Endothelial cell of umbilical vein (primary cell): ENCODE data around the gene AGBL4. TPM values are rescaled to one million over a fixed set of nuclear protein-coding genes. Genes with fewer than 3 reads are reported as not detected.

Source experiments
- BruUV-seq: library from RNA; stranded (reverse); fragments of 400-500 nt; replicated peaks from 2 replicates; lab custom pipeline; 2021; lab: Mats Ljungman, UMichigan
- CTCF ChIA-PET: fragments of 300-600, 350-600 bp; sonication (Branson Sonifier 250); formaldehyde crosslinking; loops from one replicate; lab custom pipeline; 2021; ENCODE audit warnings: antibody characterized with exemption, inconsistent platforms; lab: Charles Lee
- POLR2A ChIA-PET: fragments of 300-600, 350-600 bp; sonication (Branson Sonifier 250); formaldehyde crosslinking; loops from one replicate; lab custom pipeline; 2021; ENCODE audit warnings: antibody characterized with exemption, inconsistent platforms; lab: Charles Lee
- DNase-seq: peaks from one replicate; pipeline ENCODE4 v3.0.0-alpha.2; 2011; ENCODE audit warnings: low read depth, low spot score
- FAIRE-seq: peaks from 2 replicates; lab custom pipeline; 2011; peaks lifted over from hg19 to GRCh38; lab: Jason Lieb, UNC
- H2AFZ ChIP-seq: 2 replicates; pipeline ENCODE4 v1.6.0; 2012; ENCODE audit warnings: low read depth, low read length, control low read depth, inconsistent platforms
- H3K27ac ChIP-seq: 2 replicates; pipeline ENCODE4 v1.5.1; 2011; ENCODE audit warnings: low read depth, mild to moderate bottlenecking, control low read depth, low read length, moderate library complexity; ENCODE audit not compliant: insufficient read depth
- H3K27me3 ChIP-seq, 2 experiments: 2 replicates each; pipeline versions ENCODE4 v1.6.0 to v1.6.1; 2011; ENCODE audit warnings: low read length in 2 of 2, mixed read lengths in 1 of 2; ENCODE audit not compliant: control insufficient read depth in 2 of 2, insufficient read depth in 2 of 2
- H3K36me3 ChIP-seq, 2 experiments: 2 replicates in 1 of 2; 3 replicates in 1 of 2; pipeline ENCODE4 v1.5.1; 2011; ENCODE audit warnings: low read length in 2 of 2, mild to moderate bottlenecking in 1 of 2, moderate library complexity in 1 of 2; ENCODE audit not compliant: control insufficient read depth in 2 of 2, insufficient read depth in 2 of 2; ENCODE audit errors: extremely low read depth in 1 of 2
- H3K4me1 ChIP-seq: 3 replicates; pipeline ENCODE4 v1.5.1; 2011; ENCODE audit warnings: mild to moderate bottlenecking, low read length; ENCODE audit not compliant: control insufficient read depth, insufficient read depth; ENCODE audit errors: extremely low read depth
- H3K4me2 ChIP-seq: 2 replicates; pipeline ENCODE4 v1.6.1; 2011; ENCODE audit warnings: low read length, control low read depth, mixed read lengths; ENCODE audit not compliant: insufficient read depth
- H3K4me3 ChIP-seq, 3 experiments: fragments of 200-600 bp in 1 of 3; sonication (generic), shearing (Covaris generic) in 1 of 3; replicated peaks in 1 of 3; 2 replicates each; pipeline ENCODE4 v1.5.1; 2011 to 2016; ENCODE audit warnings: control low read depth in 3 of 3, low read length in 3 of 3, mild to moderate bottlenecking in 2 of 3, inconsistent platforms in 1 of 3, low read depth in 1 of 3, moderate library complexity in 1 of 3; ENCODE audit not compliant: insufficient read depth in 1 of 3
- H3K79me2 ChIP-seq: 2 replicates; pipeline ENCODE4 v1.6.0; 2012; ENCODE audit warnings: low read length, inconsistent platforms; ENCODE audit not compliant: control insufficient read depth, insufficient read depth
- H3K9ac ChIP-seq: replicated peaks from 2 replicates; pipeline ENCODE3; 2011; ENCODE audit warnings: low read length, control low read depth; ENCODE audit not compliant: insufficient read depth; ENCODE audit errors: extremely low read depth
- H3K9me1 ChIP-seq: replicated peaks from 3 replicates; pipeline ENCODE4 v1.6.0; 2011; ENCODE audit warnings: mild to moderate bottlenecking, low read length; ENCODE audit not compliant: control insufficient read depth, insufficient read depth; ENCODE audit errors: extremely low read depth
- H3K9me3 ChIP-seq: replicated peaks from 2 replicates; pipeline ENCODE4 v1.5.1; 2012; ENCODE audit warnings: low read length, inconsistent platforms; ENCODE audit not compliant: control insufficient read depth, insufficient read depth
- H4K20me1 ChIP-seq: replicated peaks from 2 replicates; pipeline ENCODE3; 2011; ENCODE audit warnings: mild to moderate bottlenecking, low read length; ENCODE audit not compliant: control insufficient read depth, insufficient read depth; ENCODE audit errors: extremely low read depth
- CTCF ChIP-seq, 2 donors: IDR thresholded peaks; 1 replicate in 1 of 2; 2 replicates in 1 of 2; pipeline ENCODE4 v1.5.1; 2011; ENCODE audit warnings: low read length in 2 of 2, mild to moderate bottlenecking in 2 of 2, moderate library complexity in 2 of 2, control low read depth in 1 of 2, inconsistent platforms in 1 of 2, low read depth in 1 of 2; ENCODE audit not compliant: insufficient read depth in 1 of 2; ENCODE audit errors: extremely low read depth in 1 of 2
- EZH2 ChIP-seq: IDR thresholded peaks from 2 replicates; pipeline ENCODE4 v1.6.1; 2012; ENCODE audit warnings: borderline replicate concordance, low read depth, mild to moderate bottlenecking, moderate library complexity, low read length, inconsistent platforms; ENCODE audit not compliant: severe bottlenecking
- FOS ChIP-seq: IDR thresholded peaks from 2 replicates; pipeline ENCODE4 v1.6.1; 2011; ENCODE audit warnings: mild to moderate bottlenecking, low read length, moderate library complexity, borderline replicate concordance; ENCODE audit not compliant: insufficient read depth
- GATA2 ChIP-seq: IDR thresholded peaks from 2 replicates; pipeline ENCODE4 v1.7.0; 2011; ENCODE audit warnings: low read depth, mild to moderate bottlenecking, moderate library complexity, mixed read lengths, low read length; ENCODE audit not compliant: insufficient read length, insufficient read depth
- JUN ChIP-seq: IDR thresholded peaks from 2 replicates; pipeline ENCODE4 v1.6.1; 2011; ENCODE audit warnings: borderline replicate concordance, low read depth; ENCODE audit not compliant: insufficient read length, insufficient read depth
- MAX ChIP-seq: IDR thresholded peaks from 2 replicates; pipeline ENCODE4 v1.6.1; 2011; ENCODE audit not compliant: insufficient read depth, insufficient read length
- MYC ChIP-seq: IDR thresholded peaks from one replicate; pipeline ENCODE4 v1.6.1; 2011; ENCODE audit warnings: mild to moderate bottlenecking, low read depth, low read length
- POLR2A ChIP-seq: IDR thresholded peaks from 2 replicates; pipeline ENCODE4 v1.6.1; 2012; ENCODE audit warnings: low read depth, mild to moderate bottlenecking, control low read depth, low read length
- POLR2AphosphoS5 ChIP-seq: IDR thresholded peaks from 2 replicates; pipeline ENCODE4 v1.6.1; 2012; ENCODE audit warnings: low read depth, mild to moderate bottlenecking, control low read depth, low read length, moderate library complexity; ENCODE audit not compliant: insufficient read depth
- dilution Hi-C: fragments of 300-500 bp; cut with MboI; formaldehyde crosslinking; loops from one replicate; pipeline ENCODE4 v1.15.0; 2019; ENCODE audit warnings: low sequenced_read_pairs; ENCODE audit not compliant: extremely low pct_ligation_motif_present
- intact Hi-C: fragments of 100-400 bp; cut with micrococcal nuclease; formaldehyde crosslinking; loops from one replicate; pipeline ENCODE4 v1.10.0; 2022
- polyA plus RNA-seq, 4 experiments: library from polyadenylated mRNA; depleted of rRNA in 3 of 4; stranded (reverse) in 3 of 4; unstranded in 1 of 4; fragments of >200 nt; gene quantifications; 2 replicates each; pipeline versions ENCODE4 v1.2.1 to v1.2.3, GENCODE V29; 2011 to 2012; ENCODE audit warnings: missing spikeins in 1 of 4
- total RNA-seq: library from RNA; stranded (reverse); gene quantifications from 2 replicates; pipeline ENCODE4 v1.2.3, GENCODE V29; 2021

Gene AGBL4
- total and polyA plus RNA-seq, 2 donors (not counting 3 experiments of a cell fraction or from before 2014, with no cell fraction given), result not detected

- Histone ChIP-seq H3K79me2 (no peaks in the 10 kb centered on the region), H3K27ac (no peak overlapping the region), H3K4me3 (no peak overlapping the region), H3K9me3 (no peaks in the 10 kb centered on the region), H3K4me2 (no peak overlapping the region), H3K9ac (no peak overlapping the region), H2AFZ (no peak overlapping the region), H3K9me1 (no peaks in the 10 kb centered on the region), H3K4me1 (no peaks in the 10 kb centered on the region), H3K27me3 (no peaks in the 10 kb centered on the region), H3K36me3 (no peaks in the 10 kb centered on the region), H4K20me1 (no peaks in the 10 kb centered on the region)
- no peak for TF ChIP-seq POLR2AphosphoS5
- TF ChIP-seq MAX, result no peak
- no peak for TF ChIP-seq JUN
- no peak for TF ChIP-seq POLR2A
- TF ChIP-seq GATA2, result no peak
- TF ChIP-seq FOS, result no peak
- TF ChIP-seq CTCF (IDR thresholded peaks at IDR 0.05; ENCODE audit: extremely low read depth in 1 of 2, insufficient read depth in 1 of 2, low read depth in 1 of 2, low read length in 2 of 2), result no peak
- TF ChIP-seq MYC, result no peak
- no peak for TF ChIP-seq EZH2
- FAIRE-seq, result no peak
- no peak for DNase-seq
- ChIA-PET POLR2A (no interaction called here), CTCF (no interaction called here)
- BruUV-seq, result no TSS peak
- intact Hi-C loops (no loop called here), dilution Hi-C loops (no loop called here)
These were observed 1414.9 kb downstream of the AGBL4 start for GRCh38 chr1:48608882-48609281.
